BJ (cell line): ENCODE data around the gene PHC3. TPM values are rescaled to one million over a fixed set of nuclear protein-coding genes. Genes with fewer than 3 reads are reported as not detected.
"Not testable (repeated sequence)": the region's sequence is repeated elsewhere in the genome, so short reads cannot be mapped to it uniquely, and the experiment has no call there.

Experiments
- CTCF ChIA-PET: fragments of 350-600 bp; formaldehyde crosslinking; extraction: SDS; loops from one replicate; lab custom pipeline; 2021; ENCODE audit warnings: antibody characterized with exemption, inconsistent platforms; lab: Yijun Ruan, JAX
- POLR2A ChIA-PET: fragments of 300-600 bp; sonication (Branson Sonifier 250); formaldehyde crosslinking; extraction: SDS; loops from one replicate; lab custom pipeline; 2021; ENCODE audit warnings: antibody characterized with exemption; lab: Charles Lee
- DNase-seq: peaks from one replicate; pipeline ENCODE4 v3.0.0-alpha.2; 2011; ENCODE audit warnings: low read depth
- H3K27me3 ChIP-seq: 2 replicates; pipeline ENCODE4 v1.6.0; 2011; ENCODE audit warnings: low read length; ENCODE audit not compliant: control insufficient read depth, insufficient read depth
- H3K36me3 ChIP-seq: 2 replicates; pipeline ENCODE4 v1.5.1; 2011; ENCODE audit warnings: low read length; ENCODE audit not compliant: control insufficient read depth, insufficient read depth
- H3K4me3 ChIP-seq: 2 replicates; pipeline ENCODE4 v1.5.1; 2011; ENCODE audit warnings: low read depth, mild to moderate bottlenecking, control low read depth, low read length
- polyA plus RNA-seq: library from polyadenylated mRNA; depleted of rRNA; stranded (reverse); fragments of >200 nt; gene quantifications from 2 replicates; pipeline ENCODE4 v1.2.3, GENCODE V29; 2011
- TF ChIP-seq, protein P1 (sequence below): IDR thresholded peaks from 2 replicates; pipeline ENCODE4 v1.5.1; 2011; ENCODE audit warnings: low read depth, mild to moderate bottlenecking, control low read depth, inconsistent platforms, low read length, moderate library complexity; ENCODE audit not compliant: insufficient read depth

Gene PHC3
- polyA plus RNA-seq, 1 experiment, result 56.2 TPM

DNA sequence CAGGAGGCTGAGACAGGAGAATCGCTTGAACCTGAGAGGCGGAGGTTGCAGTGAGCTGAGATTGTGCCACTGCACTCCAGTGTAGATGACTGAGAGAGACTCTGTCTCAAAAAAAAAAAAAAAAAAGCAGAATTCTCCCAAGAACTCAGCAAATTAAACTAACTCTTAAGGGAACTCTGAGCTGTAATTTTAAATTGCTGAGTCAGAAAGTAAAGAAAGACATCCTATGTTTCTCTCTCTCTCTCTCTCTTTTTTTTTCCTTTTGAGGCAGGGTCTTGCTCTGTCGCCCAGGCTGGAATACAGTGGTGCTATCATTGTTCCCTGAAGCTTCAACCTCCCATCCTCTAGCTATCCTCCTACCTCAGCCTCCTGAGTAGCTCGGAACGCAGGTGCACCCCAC is 20.0 kb upstream of the PHC3 start:
- ChIA-PET CTCF (interaction anchor here (0.6 to 0.8 kb wide), 4 partner anchors 51 to 708 kb away, joined by 3 read pairs; no protein-coding TSS in a partner anchor), POLR2A (no interaction called here)
- TF ChIP-seq, protein P1, sequence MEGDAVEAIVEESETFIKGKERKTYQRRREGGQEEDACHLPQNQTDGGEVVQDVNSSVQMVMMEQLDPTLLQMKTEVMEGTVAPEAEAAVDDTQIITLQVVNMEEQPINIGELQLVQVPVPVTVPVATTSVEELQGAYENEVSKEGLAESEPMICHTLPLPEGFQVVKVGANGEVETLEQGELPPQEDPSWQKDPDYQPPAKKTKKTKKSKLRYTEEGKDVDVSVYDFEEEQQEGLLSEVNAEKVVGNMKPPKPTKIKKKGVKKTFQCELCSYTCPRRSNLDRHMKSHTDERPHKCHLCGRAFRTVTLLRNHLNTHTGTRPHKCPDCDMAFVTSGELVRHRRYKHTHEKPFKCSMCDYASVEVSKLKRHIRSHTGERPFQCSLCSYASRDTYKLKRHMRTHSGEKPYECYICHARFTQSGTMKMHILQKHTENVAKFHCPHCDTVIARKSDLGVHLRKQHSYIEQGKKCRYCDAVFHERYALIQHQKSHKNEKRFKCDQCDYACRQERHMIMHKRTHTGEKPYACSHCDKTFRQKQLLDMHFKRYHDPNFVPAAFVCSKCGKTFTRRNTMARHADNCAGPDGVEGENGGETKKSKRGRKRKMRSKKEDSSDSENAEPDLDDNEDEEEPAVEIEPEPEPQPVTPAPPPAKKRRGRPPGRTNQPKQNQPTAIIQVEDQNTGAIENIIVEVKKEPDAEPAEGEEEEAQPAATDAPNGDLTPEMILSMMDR, result no peak

DNA sequence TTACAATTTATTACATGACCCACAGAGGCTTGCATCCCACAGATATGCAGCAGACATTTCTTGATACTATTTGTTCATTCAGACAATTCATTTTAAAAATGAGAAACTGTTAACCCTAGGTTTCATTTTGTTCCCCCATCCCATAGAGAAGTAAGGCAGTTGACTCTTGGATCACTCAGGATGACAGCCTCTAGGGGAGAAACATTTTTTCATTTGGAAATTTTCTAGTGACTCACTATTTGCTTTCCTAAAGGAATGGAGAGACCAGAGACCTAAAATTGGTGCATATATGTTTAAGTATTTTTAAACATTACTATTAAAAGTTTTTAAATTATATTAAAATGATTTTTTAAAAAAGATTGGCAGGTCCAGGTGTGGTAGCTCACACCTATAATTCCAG is 19.5 kb upstream of the PHC3 start:
- Histone ChIP-seq H3K36me3 (no peaks in the 10 kb centered on the region), H3K27me3 (no peaks in the 10 kb centered on the region; the same call in 1 of the 2 replicates), H3K4me3 (no peak overlapping the region)
- CTCF ChIA-PET, result interaction anchor here (0.6 to 0.8 kb wide), 4 partner anchors 52 to 709 kb away, joined by 3 read pairs; no protein-coding TSS in a partner anchor
- TF ChIP-seq, protein P1, result no peak
- DNase-seq, result no peak
- POLR2A ChIA-PET, result no interaction called here

More for the DNA sequence above, 20.0 kb upstream of the PHC3 start:
- Histone ChIP-seq H3K4me3 (no peak overlapping the region), H3K36me3 (no peaks in the 10 kb centered on the region), H3K27me3 (peaks cover 1% of the 10 kb centered on the region; the same call in 1 of the 2 replicates)
- DNase-seq, result no peak

DNA sequence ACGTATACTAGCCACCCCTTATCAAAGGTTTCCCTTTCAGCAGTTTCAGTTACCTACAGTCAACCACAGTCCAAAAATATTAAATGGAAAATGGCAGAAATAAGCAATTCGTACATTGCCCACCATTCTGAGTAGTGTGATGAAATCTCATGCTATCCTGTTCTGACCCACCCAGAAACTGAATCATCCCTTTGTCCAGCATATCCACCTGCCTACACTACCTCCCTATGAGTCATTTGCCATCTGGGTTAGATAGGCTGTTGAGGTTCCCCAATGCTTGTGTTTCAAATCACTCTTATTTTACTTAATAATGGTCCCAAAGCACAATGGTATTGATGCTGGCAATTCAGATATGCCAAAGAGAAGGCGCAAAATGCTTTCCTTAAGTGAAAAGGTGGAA is 15.3 kb upstream of the PHC3 start:
- TF ChIP-seq, protein P1, result no peak
- no peak overlapping the region for H3K4me3 ChIP-seq
- ChIA-PET POLR2A (no interaction called here), CTCF (no interaction called here)
- H3K36me3 ChIP-seq, result no peaks in the 10 kb centered on the region
- H3K27me3 ChIP-seq, result no peaks in the 10 kb centered on the region; the same call in none of the 2 replicates
- DNase-seq, result no peak

DNA sequence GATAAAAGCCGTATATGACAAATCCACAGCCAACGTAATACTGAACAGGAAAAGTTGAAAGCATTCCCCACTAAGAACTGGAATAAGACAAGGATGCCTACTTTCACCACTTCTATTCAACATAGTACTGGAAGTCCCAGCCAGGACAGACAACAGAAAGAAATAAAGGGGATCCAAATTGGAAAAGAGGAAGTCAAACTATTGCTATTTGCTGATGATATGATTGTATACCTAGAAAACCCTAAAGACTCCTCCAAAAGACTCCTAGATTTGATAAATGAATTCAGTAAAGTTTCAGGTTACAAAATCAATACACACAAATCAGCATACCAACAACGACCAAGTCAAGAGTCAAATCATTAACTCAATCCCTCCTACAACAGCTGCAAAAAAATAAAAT is 14.2 kb upstream of the PHC3 start:
- H3K36me3 ChIP-seq, POLR2A ChIA-PET, CTCF ChIA-PET: not testable (repeated sequence)

DNA sequence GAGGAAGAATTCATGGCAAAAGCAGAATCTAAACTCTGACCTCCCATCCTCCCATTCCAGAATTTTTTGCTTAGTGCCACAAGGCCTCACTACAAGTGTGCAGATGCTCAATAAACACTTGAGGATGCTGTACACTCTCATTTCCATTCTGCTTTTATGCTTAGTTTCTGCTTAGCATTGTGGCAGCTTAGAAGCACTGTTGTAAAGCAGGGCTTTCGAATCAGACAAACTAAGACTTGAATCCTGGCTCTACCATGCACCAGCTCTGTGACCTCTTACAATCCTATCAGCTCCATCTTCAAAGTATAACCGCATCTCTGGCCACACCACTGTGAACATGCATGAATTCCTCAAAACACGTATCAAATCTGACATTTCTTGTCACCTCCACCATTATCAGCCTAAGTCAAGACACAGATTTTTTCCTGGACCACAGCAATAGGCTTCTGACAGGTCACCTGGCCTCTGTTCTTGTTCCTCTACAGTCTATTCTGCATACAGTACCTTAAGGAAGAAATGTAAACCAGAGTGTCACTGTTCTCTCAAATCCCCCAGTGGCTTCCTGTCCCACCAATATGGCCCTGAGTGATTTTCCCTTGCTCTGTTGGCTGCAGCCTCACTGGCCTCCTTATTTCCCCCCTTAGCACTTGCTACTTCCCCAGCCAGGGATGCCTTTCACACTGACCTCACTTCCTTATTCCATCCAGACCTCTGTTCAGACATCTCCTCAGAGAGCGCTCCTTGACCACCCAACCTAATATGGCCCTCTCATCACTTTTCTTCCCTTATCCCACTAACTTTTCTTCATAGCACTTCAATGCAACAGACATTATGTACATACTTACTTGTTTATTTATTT is 8.1 kb upstream of the PHC3 start:
- H3K36me3 ChIP-seq, result no peaks in the 10 kb centered on the region
- H3K27me3 ChIP-seq, result no peaks in the 10 kb centered on the region; the same call in 1 of the 2 replicates
- CTCF ChIA-PET, result interaction anchor here (0.8 to 2.5 kb wide), 7 partner anchors 10 to 622 kb away, joined by 3 to 12 read pairs (median 3); no protein-coding TSS in a partner anchor
- POLR2A ChIA-PET, result no interaction called here
- no peak for DNase-seq
- TF ChIP-seq, protein P1, result no peak
- no peak overlapping the region for H3K4me3 ChIP-seq

More for the DNA sequence above, 14.2 kb upstream of the PHC3 start:
- DNase-seq, H3K4me3 ChIP-seq, H3K27me3 ChIP-seq: not testable (repeated sequence)
